ENCODE measurements around the gene SLC35E1. TPM values are rescaled to one million over a fixed set of nuclear protein-coding genes. Genes with fewer than 3 reads are reported as not detected.

Gene SLC35E1
- total and polyA plus RNA-seq, 2 of the 13 experiments (the other 11 are each of a cell fraction or from before 2014, with no cell fraction given) = 21.2 to 46.5 TPM

DNA sequence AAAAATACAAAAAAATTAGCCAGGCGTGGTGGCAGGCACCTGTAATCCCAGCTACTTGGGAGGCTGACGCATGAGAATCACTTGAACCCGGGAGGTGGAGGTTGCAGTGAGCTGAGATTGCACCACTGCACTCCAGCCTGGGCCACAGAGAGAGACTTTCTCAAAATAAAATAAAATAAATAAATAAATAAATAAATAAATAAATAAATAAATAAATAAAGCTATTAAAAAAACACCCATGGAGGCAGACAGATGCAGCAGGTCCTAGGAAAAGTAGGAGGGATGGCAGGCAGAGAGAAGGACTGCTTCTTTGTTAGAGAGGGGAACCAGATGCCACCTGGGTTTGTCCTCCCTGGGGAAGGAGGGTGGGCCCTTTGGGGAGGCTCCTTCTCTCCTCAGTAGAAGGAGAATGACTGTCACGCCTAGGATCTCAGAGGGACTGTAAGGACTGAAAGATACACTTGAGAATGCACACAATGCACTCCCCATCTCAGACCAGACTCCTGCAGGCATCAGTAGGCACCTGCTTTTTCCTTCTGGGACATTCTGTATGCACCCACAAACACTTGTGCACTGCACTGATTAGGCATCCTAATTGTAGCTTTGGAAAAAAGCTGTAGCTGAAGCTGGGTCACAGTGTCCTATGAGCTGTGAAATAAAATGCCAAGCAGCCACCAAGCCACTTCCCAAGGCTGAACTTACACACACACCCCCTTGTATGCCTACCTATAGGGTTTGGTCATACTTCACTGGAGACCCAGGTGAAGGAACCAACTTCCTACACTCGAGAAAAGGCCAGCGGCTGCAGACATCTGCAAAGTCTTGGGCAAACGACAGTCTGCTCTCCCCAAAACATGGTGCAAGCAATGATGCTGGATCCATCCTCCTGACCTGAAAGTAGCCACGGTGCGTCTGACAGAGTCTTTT, 18.9 kb upstream of the SLC35E1 start:
- ChIA-PET CTCF (ENCODE audit: low intra/inter-chr PET ratio, low total read pairs) (no interaction called here), POLR2A (no interaction called here)
- Histone ChIP-seq H2AFZ (ENCODE audit: low read length) (no peak overlapping the region), H3K36me3 (replicated peaks in 1 of 2; ENCODE audit: control insufficient read depth in 1 of 2, insufficient read depth in 2 of 2, low read length in 2 of 2) (peaks cover 0 to 4% of the 10 kb centered on the region in 2 experiments; a peak in 1 of 5 replicates), H3K79me2 (ENCODE audit: insufficient read depth, low read length) (peaks cover 90% of the 10 kb centered on the region), H3K4me2 (ENCODE audit: low read depth, low read length) (no peak overlapping the region), H4K20me1 (ENCODE audit: insufficient read depth, low read length) (no peaks in the 10 kb centered on the region; the same call in none of the 2 replicates), H3K4me3 (replicated peaks in 1 of 3; ENCODE audit: insufficient read depth in 1 of 3, low read depth in 2 of 3, low read length in 3 of 3) (no peak overlapping the region), H3K27ac (ENCODE audit: extremely low read length, insufficient read depth, low read length) (no peak overlapping the region), H3K9me3 (ENCODE audit: low read length) (no peaks in the 10 kb centered on the region), H3K27me3 (ENCODE audit: control insufficient read depth in 1 of 2, insufficient read depth in 2 of 2, low read length in 2 of 2) (no peaks in the 10 kb centered on the region), H3K4me1 (ENCODE audit: insufficient read depth, low read length) (no peaks in the 10 kb centered on the region), H3K9ac (ENCODE audit: insufficient read depth, low read depth, low read length) (no peak overlapping the region)
- DNase-seq (ENCODE audit: low spot score) (no peak), ATAC-seq (no peak), FAIRE-seq (no peak)
- intact Hi-C loops (cut with micrococcal nuclease; ENCODE audit: unreplicated experiment) (no loop called here), in situ Hi-C loops (cut with HindIII; ENCODE audit: extremely low pct_ligation_motif_present, low pct_unique_long_range_greater_than_20kb) (no loop called here)
- WGBS (ENCODE audit: low lambda C conversion rate) = 95% methylated on average over 7 of the region's 9 CpGs
- no TSS peak for BruUV-seq (replicated peaks)
- TF ChIP-seq ZNF350 (CRISPR knock-in tag; IDR thresholded peaks at IDR 0.05; ENCODE audit: borderline replicate concordance, low read depth) (no peak), ZNF256 (CRISPR knock-in tag; conservative IDR thresholded peaks at IDR 0.05) (no peak), NFAT5 (CRISPR knock-in tag; IDR thresholded peaks at IDR 0.05) (no peak), ZNF777 (CRISPR knock-in tag; IDR thresholded peaks at IDR 0.05) (no peak), PHF21A (CRISPR knock-in tag; IDR thresholded peaks at IDR 0.05) (no peak), MATR3 (CRISPR knock-in tag; IDR thresholded peaks at IDR 0.05) (no peak), YY1 (IDR thresholded peaks at IDR 0.05; ENCODE audit: insufficient read depth, insufficient replicate concordance, low read depth, low read length) (no peak), ZNF616 (CRISPR knock-in tag; IDR thresholded peaks at IDR 0.05; ENCODE audit: low read depth) (no peak), SOX13 (IDR thresholded peaks at IDR 0.05) (no peak), SOX13 (CRISPR knock-in tag; conservative IDR thresholded peaks at IDR 0.05 in 1 of 2, IDR thresholded peaks at IDR 0.05 in 1 of 2) (no peak), ZNF580 (CRISPR knock-in tag; IDR thresholded peaks at IDR 0.05; ENCODE audit: borderline replicate concordance, low read depth) (no peak), ZNF383 (CRISPR knock-in tag; IDR thresholded peaks at IDR 0.05; ENCODE audit: borderline replicate concordance) (no peak), BRD4 (CRISPR knock-in tag; IDR thresholded peaks at IDR 0.05) (no peak), ZSCAN20 (CRISPR knock-in tag; IDR thresholded peaks at IDR 0.05; ENCODE audit: borderline replicate concordance) (no peak), RFX3 (CRISPR knock-in tag; IDR thresholded peaks at IDR 0.05) (no peak), ZNF556 (CRISPR knock-in tag; IDR thresholded peaks at IDR 0.05; ENCODE audit: borderline replicate concordance) (no peak)

Data from HepG2 (cell line).